ENCODE data around the gene POLQ.
"Not testable (repeated sequence)": the region's sequence is repeated elsewhere in the genome, so short reads cannot be mapped to it uniquely, and the experiment has no call there.

The POLQ gene

DNA sequence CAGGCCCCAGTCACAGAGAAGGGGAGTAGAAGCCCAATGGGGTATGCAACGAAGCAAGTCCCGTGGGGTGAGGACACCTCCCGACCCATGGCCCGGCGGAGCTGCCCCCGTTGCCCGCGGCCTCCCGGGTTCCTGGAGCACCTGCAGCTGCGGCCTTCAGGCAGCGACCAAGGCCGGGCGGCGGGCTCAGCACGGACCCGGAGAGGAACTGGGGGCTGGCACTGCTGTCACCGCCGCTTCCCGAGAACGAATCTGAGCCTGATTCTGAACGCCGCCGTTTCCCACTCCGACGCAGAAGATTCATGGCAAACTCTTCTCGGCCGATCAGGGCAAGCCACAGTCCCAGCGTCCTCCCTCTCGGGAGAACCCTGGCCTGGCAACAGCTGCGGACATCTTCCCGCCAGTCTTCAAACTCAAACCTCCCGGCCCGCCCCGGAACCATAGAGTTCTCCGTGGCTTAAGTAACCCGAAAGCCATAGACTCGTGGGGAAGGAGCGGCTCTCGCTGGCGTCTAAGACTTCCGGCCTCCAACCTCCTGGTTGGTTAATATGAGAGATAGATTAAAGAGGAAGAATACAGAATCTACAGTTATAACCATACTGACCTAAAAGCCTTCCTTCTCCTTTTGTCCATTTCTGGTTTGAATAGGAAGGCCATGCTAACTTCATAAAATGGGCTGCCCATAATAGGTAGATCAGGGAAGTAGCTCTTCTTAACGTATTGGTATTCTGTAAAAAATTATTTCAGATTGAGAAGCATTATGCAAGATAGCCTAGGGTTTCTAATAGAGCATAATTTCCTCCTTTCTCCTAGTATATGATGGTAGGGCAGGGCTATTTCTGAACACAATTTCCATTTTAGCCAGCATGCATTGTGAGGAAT, at the start of gene POLQ:
Gene POLQ, minus strand, starts transcription at position 415 of the 882 bp plus-strand sequence. Its CDS starts 111 bp downstream, at position 304.
- DNase-seq: peak; percentile 91

DNA sequence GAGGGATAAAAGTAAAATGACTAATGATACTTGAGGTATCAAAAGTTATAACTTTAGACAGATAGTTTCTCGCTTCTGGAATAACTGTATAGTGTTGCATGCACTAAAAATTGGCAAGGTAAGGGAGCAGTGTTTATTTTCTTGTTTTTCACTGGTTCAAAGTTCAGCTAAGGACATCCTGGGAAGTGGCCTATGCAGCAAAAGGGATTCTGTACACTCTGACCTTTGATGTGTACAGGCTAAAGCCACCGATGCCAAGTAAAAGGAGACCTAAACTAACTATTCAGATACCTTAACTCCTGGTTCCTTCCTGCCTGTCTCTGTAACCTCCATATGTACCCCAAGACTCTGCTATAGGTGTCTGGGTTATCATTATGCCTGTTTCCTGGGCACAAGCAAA, 49.1 kb upstream of the POLQ start:
- no peak for DNase-seq

DNA sequence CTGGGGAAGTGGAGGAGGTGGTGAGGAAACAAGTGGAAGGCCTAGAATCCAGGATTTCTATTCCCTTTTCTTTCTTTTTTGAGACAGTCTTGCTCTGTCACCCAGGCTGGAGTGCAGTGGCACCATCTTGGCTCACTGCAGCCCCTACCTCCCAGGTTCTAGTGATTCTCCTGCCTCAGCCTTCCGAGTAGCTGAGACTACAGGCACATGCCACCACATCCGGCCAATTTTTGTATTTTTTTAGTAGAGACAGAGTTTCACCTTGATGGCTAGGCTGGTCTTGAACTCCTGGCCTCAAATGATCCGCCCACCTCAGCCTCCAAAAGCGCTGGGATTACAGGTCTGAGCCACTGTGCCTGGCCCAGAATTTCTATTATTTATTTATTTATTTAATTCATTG, 48.0 kb upstream of the POLQ start:
- not testable (repeated sequence) for DNase-seq

- no peak for DNase-seq
Observed at GRCh38 chr3:121592856-121593702, 47.3 kb upstream of the POLQ start, which contains the start of gene FBXO40. FBXO40 (plus strand) TSS chr3:121593379; CDS start chr3:121620576, 27,197 bp downstream.

DNA sequence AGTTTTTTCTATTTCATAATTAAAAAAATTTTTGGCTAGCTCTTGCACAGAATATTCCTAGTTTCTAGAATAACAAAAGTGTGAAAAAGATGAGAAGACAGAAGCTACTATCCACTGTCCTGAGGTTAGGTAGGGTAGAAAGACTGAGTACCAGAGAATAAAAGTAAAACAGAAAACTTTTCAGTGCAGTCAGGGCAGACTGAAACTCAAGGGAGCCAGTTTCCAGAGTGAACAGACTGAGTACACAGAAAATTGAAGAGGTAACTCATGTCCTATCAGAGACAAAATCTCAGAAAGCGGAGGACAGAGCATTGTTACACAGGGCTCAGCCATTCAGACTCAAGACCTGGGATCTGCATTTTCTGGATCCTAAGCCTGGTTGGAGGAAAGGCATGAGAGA, 38.6 kb upstream of the POLQ start:
- DNase-seq: no peak

- DNase-seq: no peak
Observed at GRCh38 chr3:121581691-121582090, 35.9 kb upstream of the POLQ start.

DNA sequence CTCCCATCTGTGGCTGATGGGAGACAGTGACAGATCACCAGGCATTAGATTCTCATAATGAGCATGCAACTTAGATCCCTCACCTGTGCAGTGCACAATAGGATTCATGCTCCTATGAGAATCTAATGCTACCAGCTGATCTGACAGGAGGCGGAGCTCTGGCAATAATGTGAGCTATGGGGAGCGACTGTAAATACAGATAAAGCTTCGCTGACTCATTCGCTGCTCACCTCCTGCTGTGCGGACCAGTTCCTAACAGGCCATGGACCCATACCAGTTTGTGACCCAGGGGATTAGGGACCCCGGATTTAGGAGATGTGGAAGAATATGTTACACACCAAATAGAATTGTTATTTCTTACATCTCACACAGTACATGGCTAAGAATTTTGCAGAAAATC, 28.7 kb upstream of the POLQ start:
- DNase-seq: no peak

GRCh38 chr3:121567649-121568048, 21.9 kb upstream of the POLQ start, which contains the start of gene ARGFX:
ARGFX (plus strand) TSS chr3:121567949; CDS start chr3:121570714, 2,765 bp downstream.
- no peak for DNase-seq

DNA sequence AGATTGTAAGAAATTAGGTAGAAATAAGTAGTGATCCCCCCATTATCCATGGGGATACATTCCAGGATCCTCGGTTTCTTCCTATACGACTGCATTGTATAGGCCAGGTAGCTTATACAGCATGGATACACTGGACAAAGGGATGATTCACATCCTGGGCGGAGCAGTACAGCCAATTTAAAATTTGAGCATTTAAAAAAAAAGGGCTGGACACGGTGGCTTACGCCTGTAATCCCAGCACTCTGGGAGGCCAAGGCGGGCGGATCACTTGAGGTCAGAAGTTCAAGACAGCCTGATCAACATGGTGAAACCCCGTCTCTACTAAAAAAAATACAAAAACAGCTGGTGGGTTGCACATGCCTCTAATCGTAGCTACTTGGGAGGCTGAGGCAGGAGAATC, 21.0 kb upstream of the POLQ start:
- DNase-seq: no peak

DNA sequence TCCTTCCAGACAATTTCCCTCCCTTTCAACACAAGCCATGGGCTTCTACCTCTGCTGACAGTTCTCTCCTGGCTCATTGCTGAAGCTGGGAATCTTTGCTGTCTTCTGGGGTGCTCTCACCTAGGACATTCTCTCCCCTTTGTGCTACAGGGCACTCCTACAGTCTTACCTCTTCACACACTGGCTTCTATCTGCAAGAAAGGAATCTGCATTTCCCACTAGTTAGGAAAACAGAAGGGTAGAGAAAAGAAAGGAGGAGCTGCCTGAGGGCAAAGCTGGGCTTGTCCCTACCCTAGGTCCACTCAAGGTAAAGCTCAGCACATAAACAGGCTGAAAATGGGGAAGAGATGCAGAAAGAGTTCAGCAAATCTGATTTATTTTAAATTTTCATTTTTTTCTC, 16.4 kb upstream of the POLQ start:
- DNase-seq: no peak

DNA sequence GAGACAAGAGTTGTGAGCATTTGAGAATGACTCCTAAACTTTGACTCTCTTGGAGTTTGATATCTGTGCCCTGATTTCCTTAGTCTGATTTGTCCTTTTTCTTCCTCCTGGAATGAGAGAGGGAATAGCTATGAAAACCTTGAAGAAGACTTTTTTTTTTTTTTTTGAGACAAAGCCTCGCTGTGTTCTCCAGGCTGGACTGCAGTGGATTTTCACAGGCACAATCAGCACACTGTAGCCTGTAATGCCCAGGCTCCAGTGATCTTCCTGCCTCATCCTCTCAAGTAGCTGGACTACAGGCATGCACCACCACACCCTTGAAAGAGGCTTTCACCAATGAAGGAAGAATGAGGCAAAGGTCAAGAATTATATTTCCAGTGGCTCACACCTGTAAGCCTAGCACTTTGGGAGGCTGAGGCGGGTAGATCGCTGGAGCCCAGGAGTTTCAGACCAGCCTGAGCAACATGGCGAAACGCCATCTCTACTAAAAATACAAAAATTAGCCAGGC, 11.7 kb upstream of the POLQ start:
- DNase-seq: no peak

- no peak for DNase-seq
Observed at GRCh38 chr3:121552797-121553196, 7.0 kb upstream of the POLQ start.

- DNase-seq: no peak
Observed at GRCh38 chr3:121552379-121552778, 6.6 kb upstream of the POLQ start.

GRCh38 chr3:121545049-121545573, 677 bp downstream of the POLQ start:
- no peak for DNase-seq

DNA sequence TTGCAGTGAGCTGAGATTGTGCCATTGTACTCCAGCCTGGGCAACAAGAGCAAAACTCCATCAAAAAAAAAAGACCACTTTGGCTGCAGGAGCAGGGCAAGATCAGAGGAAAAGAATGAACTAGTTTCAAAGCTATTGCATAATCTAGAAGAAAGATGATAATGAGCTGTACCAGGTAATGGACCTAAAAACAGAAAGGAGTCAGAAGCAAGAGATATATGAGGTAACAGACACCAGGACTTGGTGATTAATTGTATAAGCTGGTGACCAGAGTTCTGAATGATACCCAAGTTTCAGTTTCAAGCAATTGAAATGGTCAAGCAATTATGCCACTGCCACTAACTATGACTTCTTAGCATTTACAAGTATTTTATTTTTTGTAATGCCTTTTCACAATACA, 2.9 kb downstream of the POLQ start:
- no peak for DNase-seq

- no peak for DNase-seq
Observed at GRCh38 chr3:121531269-121531668, 14.5 kb downstream of the POLQ start.

- no peak for DNase-seq
Observed at GRCh38 chr3:121529308-121529707, 16.5 kb downstream of the POLQ start.

DNA sequence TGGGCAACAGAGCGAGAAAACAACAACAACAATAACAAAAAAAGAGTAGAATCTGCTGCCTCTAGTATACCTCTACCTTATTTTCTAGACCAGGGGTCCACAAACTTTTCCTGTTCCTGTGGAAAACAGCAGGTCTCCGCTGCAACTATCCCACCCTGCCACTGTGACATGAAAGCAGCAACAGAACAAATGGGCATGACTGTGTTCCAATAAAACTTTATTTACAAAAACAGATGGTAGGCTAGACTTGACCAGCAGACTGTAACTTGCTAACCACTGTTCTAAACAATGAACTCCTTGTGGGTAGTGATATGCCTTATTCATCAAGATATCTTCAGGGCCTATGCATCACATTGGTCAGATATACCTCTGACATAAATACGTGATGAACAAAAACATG, 25.3 kb downstream of the POLQ start:
- DNase-seq: no peak

DNA sequence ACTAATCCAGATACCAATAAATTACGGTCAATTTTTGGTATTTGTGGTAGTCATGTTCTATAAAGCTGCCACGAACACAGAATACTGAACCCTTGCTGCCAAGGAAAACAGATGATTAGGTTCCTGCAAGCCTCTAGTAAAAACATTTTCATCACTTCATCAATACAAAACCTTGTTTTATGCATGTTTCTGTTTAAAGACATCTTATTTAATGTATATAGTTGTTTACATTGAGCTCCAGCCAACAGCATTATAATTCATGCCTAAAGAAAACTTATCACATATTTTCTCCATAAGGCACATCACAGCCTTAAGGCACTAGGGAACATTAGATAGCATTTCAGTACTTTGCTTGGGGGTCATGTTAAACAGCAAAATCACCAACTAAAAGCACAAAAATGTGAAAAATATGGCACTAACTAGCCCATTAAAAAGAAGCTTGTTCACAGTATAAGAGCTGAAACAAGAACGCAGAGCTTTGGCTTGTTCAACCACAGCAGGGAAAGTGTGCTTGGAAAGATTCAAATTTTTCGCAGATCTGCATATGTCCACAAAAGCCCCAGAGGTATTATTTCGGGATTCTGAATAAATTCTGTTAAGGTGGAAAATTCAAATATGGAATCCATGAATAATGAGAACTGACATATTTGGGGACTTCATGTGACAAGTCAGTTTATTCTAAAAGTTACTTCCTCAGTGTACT, 27.7 kb downstream of the POLQ start:
- no peak for DNase-seq

DNA sequence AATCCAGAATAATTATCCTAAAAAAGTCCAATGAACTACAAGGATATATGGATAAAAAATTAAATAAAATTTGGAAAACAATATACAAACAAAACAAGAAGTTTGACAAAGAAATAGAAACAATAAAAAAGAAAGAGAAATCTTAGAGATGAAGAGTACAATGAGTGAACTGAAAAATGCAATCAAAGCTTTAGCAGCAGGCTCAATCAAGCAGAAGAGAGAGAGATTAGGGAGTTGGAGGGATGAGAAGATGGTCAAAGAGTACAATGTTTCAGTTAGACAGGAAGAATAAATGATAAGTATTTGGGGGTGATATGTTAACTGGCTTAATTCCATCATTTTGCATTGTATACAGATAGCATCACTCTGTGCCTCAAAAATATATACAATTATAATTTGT, 29.9 kb downstream of the POLQ start:
- no peak for DNase-seq

DNA sequence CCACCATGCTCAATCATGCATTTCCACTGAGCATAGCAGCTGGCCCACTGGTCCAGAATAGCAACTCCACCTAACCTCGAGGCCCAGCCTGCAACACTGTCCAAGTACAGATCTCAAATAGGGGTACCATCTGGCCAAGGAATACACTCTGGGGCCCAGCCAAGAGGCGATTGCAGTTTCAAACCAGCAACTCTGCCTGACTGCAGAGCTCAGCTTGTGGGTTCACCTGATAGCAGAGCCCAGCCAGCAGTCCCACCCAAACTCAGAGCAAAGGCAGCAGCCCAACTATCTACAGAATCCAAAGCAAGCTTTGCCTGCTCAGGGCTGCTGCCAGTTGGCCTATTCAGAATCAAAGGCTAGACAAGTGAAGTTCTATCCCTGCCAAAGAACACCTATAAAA, 30.5 kb downstream of the POLQ start:
- DNase-seq: no peak

- no peak for DNase-seq
Observed at GRCh38 chr3:121514496-121514895, 31.3 kb downstream of the POLQ start.

- no peak for DNase-seq
Observed at GRCh38 chr3:121508389-121508788, 37.4 kb downstream of the POLQ start.
